ENCODE data around the gene GABBR2.

Gene GABBR2

GRCh38 chr9:98385751-98386150, 323.0 kb downstream of the GABBR2 start:
- DNase-seq = no peak

GRCh38 chr9:98383758-98384157, 325.0 kb downstream of the GABBR2 start:
- DNase-seq = no peak

GRCh38 chr9:98381311-98382103, 327.2 kb downstream of the GABBR2 start:
- no peak for DNase-seq

GRCh38 chr9:98380065-98380681, 328.6 kb downstream of the GABBR2 start:
- no peak for DNase-seq

GRCh38 chr9:98379572-98379971, 329.2 kb downstream of the GABBR2 start:
- no peak for DNase-seq

- no peak for DNase-seq
Observed at GRCh38 chr9:98378794-98379193, 329.9 kb downstream of the GABBR2 start.

- DNase-seq = no peak
Observed at GRCh38 chr9:98378206-98378780, 330.4 kb downstream of the GABBR2 start.

- no peak for DNase-seq
Observed at GRCh38 chr9:98375138-98375726, 333.5 kb downstream of the GABBR2 start.

GRCh38 chr9:98374385-98375051, 334.2 kb downstream of the GABBR2 start:
- no peak for DNase-seq

GRCh38 chr9:98373609-98374008, 335.1 kb downstream of the GABBR2 start:
- DNase-seq = no peak

GRCh38 chr9:98372077-98372836, 336.5 kb downstream of the GABBR2 start:
- no peak for DNase-seq

GRCh38 chr9:98370976-98371315, 337.8 kb downstream of the GABBR2 start:
- no peak for DNase-seq

GRCh38 chr9:98370300-98370975, 338.3 kb downstream of the GABBR2 start:
- DNase-seq = no peak

- DNase-seq = no peak
Observed at GRCh38 chr9:98369896-98370295, 338.8 kb downstream of the GABBR2 start.

GRCh38 chr9:98369471-98369870, 339.3 kb downstream of the GABBR2 start:
- no peak for DNase-seq

GRCh38 chr9:98369066-98369425, 339.7 kb downstream of the GABBR2 start:
- DNase-seq = no peak

- DNase-seq = no peak
Observed at GRCh38 chr9:98368366-98369065, 340.2 kb downstream of the GABBR2 start.

- DNase-seq = no peak
Observed at GRCh38 chr9:98367923-98368322, 340.8 kb downstream of the GABBR2 start.

- no peak for DNase-seq
Observed at GRCh38 chr9:98367371-98367900, 341.3 kb downstream of the GABBR2 start.

GRCh38 chr9:98365781-98366180, 343.0 kb downstream of the GABBR2 start:
- DNase-seq = no peak

GRCh38 chr9:98365227-98365669, 343.5 kb downstream of the GABBR2 start:
- DNase-seq = no peak

Data from NCI-H1436 treated with DMSO at 0.1 percent for 48 hours (cell line).